OCI-LY1 (cell line): ENCODE data around the gene KIAA1328.

ENCODE experiments used
- H2AFZ ChIP-seq: fragments of 200-600 bp; sonication (generic), shearing (Covaris generic); 2 replicates; pipeline ENCODE4 v1.6.0; 2014; ENCODE audit warnings: antibody characterized with exemption, mild to moderate bottlenecking, low read length
- H3F3A ChIP-seq: fragments of 200-600 bp; sonication (generic), shearing (Covaris generic); 2 replicates; pipeline ENCODE4 v1.6.0; 2014; ENCODE audit warnings: mild to moderate bottlenecking, antibody characterized with exemption, low read length, moderate library complexity; ENCODE audit not compliant: insufficient read depth
- H3K27ac ChIP-seq: fragments of 200-600 bp; sonication (generic); 2 replicates; pipeline ENCODE4 v1.5.1; 2014; ENCODE audit warnings: low read length, mixed run types, mild to moderate bottlenecking, low read depth; ENCODE audit not compliant: poor library complexity, severe bottlenecking
- H3K27me3 ChIP-seq: fragments of 200-600 bp; sonication (generic); 2 replicates; pipeline ENCODE4 v1.6.0; 2014; ENCODE audit warnings: antibody characterized with exemption, mild to moderate bottlenecking, low read length, moderate library complexity; ENCODE audit not compliant: insufficient read depth
- H3K36me3 ChIP-seq: fragments of 200-600 bp; sonication (generic); 2 replicates; pipeline ENCODE4 v1.6.1; 2014; ENCODE audit warnings: mild to moderate bottlenecking, antibody characterized with exemption, low read length, moderate library complexity, mixed read lengths; ENCODE audit not compliant: insufficient read depth
- H3K4me1 ChIP-seq: fragments of 200-600 bp; sonication (generic); 2 replicates; pipeline ENCODE4 v1.5.1; 2014; ENCODE audit warnings: mild to moderate bottlenecking, low read length, moderate library complexity; ENCODE audit not compliant: insufficient read depth, severe bottlenecking
- H3K4me2 ChIP-seq: fragments of 200-600 bp; sonication (generic), shearing (Covaris generic); 2 replicates; pipeline ENCODE4 v1.6.1; 2014; ENCODE audit warnings: low read length
- H3K4me3 ChIP-seq: fragments of 200-600 bp; sonication (generic); 2 replicates; pipeline ENCODE4 v1.5.1; 2014; ENCODE audit warnings: low read length, low read depth, mild to moderate bottlenecking, mixed read lengths; ENCODE audit not compliant: poor library complexity, severe bottlenecking
- H3K79me2 ChIP-seq: fragments of 200-600 bp; shearing (Covaris generic); 2 replicates; pipeline ENCODE4 v1.6.1; 2016; ENCODE audit warnings: mixed run types, low read length, mixed read lengths; ENCODE audit not compliant: insufficient read depth
- H3K9ac ChIP-seq: fragments of 200-600 bp; sonication (generic), shearing (Covaris generic); 2 replicates; pipeline ENCODE4 v1.6.1; 2014; ENCODE audit warnings: mild to moderate bottlenecking, low read length, mixed read lengths
- H3K9me2 ChIP-seq: fragments of 200-600 bp; sonication (generic), shearing (Covaris generic); 2 replicates; pipeline ENCODE4 v1.6.1; 2014; ENCODE audit warnings: low read depth, mild to moderate bottlenecking, low read length, mixed read lengths
- H3K9me3 ChIP-seq: fragments of 200-600 bp; shearing (Covaris generic); 2 replicates; pipeline ENCODE4 v1.6.1; 2014; ENCODE audit warnings: low read length, mixed read lengths
- H4K20me1 ChIP-seq: fragments of 200-600 bp; sonication (generic), shearing (Covaris generic); 2 replicates; pipeline ENCODE4 v1.6.0; 2016; ENCODE audit warnings: mild to moderate bottlenecking, low read length; ENCODE audit not compliant: insufficient read depth
- CTCF ChIP-seq: fragments of 200-600 bp; sonication (generic), shearing (Covaris generic); IDR thresholded peaks from 2 replicates; pipeline ENCODE4 v1.5.1; 2017; ENCODE audit warnings: mild to moderate bottlenecking, antibody characterized with exemption, low read length, moderate library complexity, mixed read lengths
- EZH2 ChIP-seq: fragments of 200-600 bp; sonication (generic), shearing (Covaris generic); IDR thresholded peaks from 2 replicates; pipeline ENCODE4 v1.8.0; 2017; ENCODE audit warnings: borderline replicate concordance, mixed run types, mild to moderate bottlenecking, antibody characterized with exemption, low read length, moderate library complexity, mixed read lengths

KIAA1328 gene

GRCh38 chr18:37138456-37138855, 309.5 kb downstream of the KIAA1328 start:
- Histone ChIP-seq H3K27me3 (no peaks in the 10 kb centered on the region), H3F3A (no peaks in the 10 kb centered on the region), H3K4me2 (no peak overlapping the region), H3K4me3 (no peak overlapping the region), H3K9ac (no peak overlapping the region), H2AFZ (no peak overlapping the region), H3K4me1 (no peaks in the 10 kb centered on the region), H3K9me3 (no peaks in the 10 kb centered on the region), H3K79me2 (no peaks in the 10 kb centered on the region), H3K9me2 (no peaks in the 10 kb centered on the region), H3K27ac (no peak overlapping the region), H3K36me3 (no peaks in the 10 kb centered on the region), H4K20me1 (no peaks in the 10 kb centered on the region)
- TF ChIP-seq CTCF (no peak), EZH2 (no peak)

GRCh38 chr18:37139876-37140275, 310.9 kb downstream of the KIAA1328 start:
- Histone ChIP-seq H3K4me1 (no peaks in the 10 kb centered on the region), H3K79me2 (no peaks in the 10 kb centered on the region), H2AFZ (no peak overlapping the region), H3K4me2 (no peak overlapping the region), H3K4me3 (no peak overlapping the region), H3F3A (no peaks in the 10 kb centered on the region), H3K9me3 (no peaks in the 10 kb centered on the region), H3K27ac (no peak overlapping the region), H3K36me3 (no peaks in the 10 kb centered on the region), H3K9ac (no peak overlapping the region), H3K27me3 (no peaks in the 10 kb centered on the region), H4K20me1 (no peaks in the 10 kb centered on the region), H3K9me2 (no peaks in the 10 kb centered on the region)
- TF ChIP-seq CTCF (no peak), EZH2 (no peak)

GRCh38 chr18:37144921-37145320, 316.0 kb downstream of the KIAA1328 start:
- H3K4me1 ChIP-seq = no peaks in the 10 kb centered on the region
- no peak overlapping the region for H3K9ac ChIP-seq
- H3K4me3 ChIP-seq = no peak overlapping the region
- H3K9me3 ChIP-seq = no peaks in the 10 kb centered on the region
- no peak overlapping the region for H2AFZ ChIP-seq
- no peak for TF ChIP-seq EZH2
- no peak for TF ChIP-seq CTCF
- no peaks in the 10 kb centered on the region for H3K79me2 ChIP-seq
- no peaks in the 10 kb centered on the region for H3K27me3 ChIP-seq
- H3F3A ChIP-seq = no peaks in the 10 kb centered on the region
- no peak overlapping the region for H3K27ac ChIP-seq
- H3K9me2 ChIP-seq = no peaks in the 10 kb centered on the region
- no peaks in the 10 kb centered on the region for H4K20me1 ChIP-seq
- H3K4me2 ChIP-seq = no peak overlapping the region
- no peaks in the 10 kb centered on the region for H3K36me3 ChIP-seq
